Gastroesophageal sphincter (tissue), 3 donors: ENCODE results near the gene ANO2.

Experiments
- CTCF ChIP-seq, 4 experiments: fragments of 200-600 bp in 2 of 4; fragments of 450-650 bp in 2 of 4; sonication (generic) in 1 of 4; IDR thresholded peaks; one replicate each; pipeline ENCODE4 v1.5.1; 2017 to 2019; ENCODE audit warnings: antibody characterized with exemption in 4 of 4, mild to moderate bottlenecking in 2 of 4, moderate library complexity in 2 of 4
- EP300 ChIP-seq: sonication (generic); formaldehyde crosslinking; IDR thresholded peaks from one replicate; pipeline ENCODE4 v1.6.1; 2017; ENCODE audit warnings: antibody characterized with exemption, mild to moderate bottlenecking
- POLR2A ChIP-seq, 2 donors: fragments of 450-650 bp; IDR thresholded peaks; one replicate each; pipeline ENCODE4 v1.6.1; 2017; ENCODE audit warnings: antibody characterized with exemption in 2 of 2, mild to moderate bottlenecking in 2 of 2, moderate library complexity in 1 of 2
- POLR2AphosphoS5 ChIP-seq: sonication (generic); formaldehyde crosslinking; IDR thresholded peaks from one replicate; pipeline ENCODE4 v1.6.1; 2017; ENCODE audit warnings: antibody characterized with exemption

- TF ChIP-seq CTCF (IDR thresholded peaks at IDR 0.05) (no peak), POLR2A (IDR thresholded peaks at IDR 0.05) (no peak), POLR2AphosphoS5 (no peak), EP300 (no peak)
Measured at GRCh38 chr12:5924342-5924741, 20.7 kb downstream of the ANO2 start.
